GM19193 (cell line): Measurements from ENCODE around the gene LYRM9.

ENCODE experiments used
- POLR2A ChIP-seq: IDR thresholded peaks from 4 replicates; pipeline ENCODE4 v1.6.1; 2011; ENCODE audit not compliant: insufficient read depth, insufficient read length; ENCODE audit errors: extremely low read depth

The LYRM9 gene

DNA sequence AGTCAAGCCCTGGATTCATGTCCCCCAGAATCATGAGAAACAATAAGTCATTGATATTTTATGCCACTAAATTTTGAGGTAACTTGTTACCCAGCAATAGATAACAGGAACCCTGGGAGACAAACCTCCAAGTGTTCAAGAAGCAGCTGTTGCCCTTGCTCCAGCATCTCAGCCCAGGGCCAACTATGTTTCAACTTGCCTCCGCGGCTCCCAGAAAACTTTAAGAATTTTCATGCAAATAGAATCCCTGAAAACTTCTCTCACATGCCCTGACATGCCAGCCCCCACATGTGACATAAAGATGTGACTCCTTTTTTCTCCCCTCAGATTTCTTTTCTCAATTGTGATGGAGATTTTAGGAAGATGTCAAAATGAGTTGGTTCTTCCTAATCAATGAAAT lies 22.8 kb downstream of the LYRM9 start:
- TF ChIP-seq POLR2A: no peak

- no peak for TF ChIP-seq POLR2A
These were observed 24.6 kb downstream of the LYRM9 start for GRCh38 chr17:27868565-27868964.

DNA sequence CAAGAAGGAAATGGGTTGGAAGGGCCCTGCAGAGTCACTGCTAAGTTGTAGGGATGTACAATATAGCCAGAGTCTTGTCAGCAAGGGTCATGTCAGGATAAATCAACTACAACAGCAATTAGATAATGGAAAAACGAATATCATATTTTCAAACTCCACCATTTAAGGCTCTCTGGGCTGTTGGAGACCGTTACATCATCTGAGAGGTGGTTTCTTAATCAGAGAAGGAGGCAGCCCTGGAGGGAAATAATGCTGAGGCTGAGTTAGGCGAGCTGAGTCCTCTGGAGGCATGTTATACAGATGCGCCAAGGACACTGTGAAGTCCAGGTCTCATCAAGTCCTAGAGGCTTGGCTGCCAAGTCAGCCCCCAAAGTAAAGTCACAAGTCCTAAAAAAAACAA lies 30.3 kb downstream of the LYRM9 start:
- no peak for TF ChIP-seq POLR2A

- TF ChIP-seq POLR2A: no peak
These were observed 31.2 kb downstream of the LYRM9 start for GRCh38 chr17:27862004-27862403.

- TF ChIP-seq POLR2A: no peak
These were observed 32.0 kb downstream of the LYRM9 start for GRCh38 chr17:27860971-27861664.

- TF ChIP-seq POLR2A: no peak
These were observed 34.4 kb downstream of the LYRM9 start for GRCh38 chr17:27858621-27859305.

GRCh38 chr17:27856676-27857432 lies 36.3 kb downstream of the LYRM9 start:
- no peak for TF ChIP-seq POLR2A

DNA sequence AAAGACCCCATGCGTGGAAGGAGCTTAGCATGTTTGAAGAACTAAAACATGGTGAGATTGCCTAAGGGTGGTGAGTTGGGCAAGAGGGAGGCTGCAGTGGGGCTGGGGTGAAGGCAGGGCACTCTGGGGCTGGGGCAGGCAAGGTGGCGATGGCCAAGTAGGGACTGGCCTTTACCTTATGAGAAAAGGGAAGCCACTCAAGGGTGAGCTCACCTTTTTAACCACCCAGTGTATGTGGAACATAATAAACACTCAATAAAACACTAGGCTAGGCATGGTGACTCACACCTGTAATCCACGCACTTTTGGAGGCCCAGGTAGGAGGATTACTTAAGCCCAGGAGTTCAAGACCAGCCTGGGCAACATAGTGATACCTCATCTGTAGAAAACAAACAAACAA lies 37.7 kb downstream of the LYRM9 start:
- TF ChIP-seq POLR2A: no peak

- no peak for TF ChIP-seq POLR2A
These were observed 39.0 kb downstream of the LYRM9 start for GRCh38 chr17:27854163-27854562.

- no peak for TF ChIP-seq POLR2A
These were observed 40.1 kb downstream of the LYRM9 start for GRCh38 chr17:27853091-27853490.

GRCh38 chr17:27849474-27850185 lies 43.5 kb downstream of the LYRM9 start:
- TF ChIP-seq POLR2A: no peak

DNA sequence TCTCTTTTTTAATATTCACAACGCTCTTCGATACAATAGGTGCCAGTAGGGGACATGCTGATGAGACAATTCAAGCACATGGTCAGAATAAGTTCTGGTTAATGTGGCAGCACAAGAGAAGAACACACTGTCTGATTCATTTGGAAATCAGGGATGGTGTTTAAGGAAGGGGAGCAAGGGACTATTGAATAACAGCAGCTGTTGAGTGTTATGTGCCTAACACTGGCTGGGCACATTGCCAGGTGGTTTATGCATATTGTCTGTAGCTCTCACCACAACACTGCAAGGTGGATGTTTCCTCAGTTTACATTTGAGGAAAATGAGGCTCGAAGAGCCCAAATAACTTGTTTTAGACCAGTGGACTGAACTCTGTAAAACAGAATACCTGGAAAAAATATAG lies 44.2 kb downstream of the LYRM9 start:
- no peak for TF ChIP-seq POLR2A

GRCh38 chr17:27846042-27846655 lies 47.0 kb downstream of the LYRM9 start:
- no peak for TF ChIP-seq POLR2A

DNA sequence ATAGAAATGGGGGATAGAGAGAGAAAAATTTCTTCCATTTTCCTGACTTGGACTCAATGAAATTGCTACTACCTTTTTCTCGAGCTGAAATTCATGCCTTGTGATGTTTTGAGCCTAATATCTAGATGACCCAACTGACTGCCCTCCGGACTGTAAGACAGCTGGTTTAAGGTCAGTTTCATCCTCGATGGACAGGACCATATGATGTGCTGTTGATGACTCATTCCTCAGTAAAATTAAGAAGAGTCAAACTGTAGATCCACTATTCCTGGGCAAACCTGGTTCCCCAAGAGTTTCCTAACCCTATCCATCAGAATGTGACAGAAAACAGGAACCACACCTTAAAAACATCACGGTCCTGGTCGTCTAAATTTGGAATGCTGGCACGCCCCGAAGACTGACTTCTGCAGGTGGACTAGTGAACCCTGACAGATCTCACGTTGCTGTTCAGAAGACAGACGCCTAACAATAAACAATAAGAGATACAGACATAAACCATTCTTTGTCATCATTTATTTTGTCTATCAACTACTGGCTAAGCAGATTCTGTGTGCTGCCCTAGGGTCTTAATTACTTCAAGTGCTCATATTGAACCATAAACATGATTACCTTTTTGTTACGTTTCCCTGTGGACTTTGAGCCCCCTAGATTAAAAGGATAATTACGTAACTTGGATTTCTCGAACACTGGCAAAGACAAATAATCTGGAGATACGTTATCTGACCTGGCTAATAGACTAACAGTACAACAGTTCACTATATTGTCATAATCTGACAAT lies 47.7 kb downstream of the LYRM9 start:
- TF ChIP-seq POLR2A: no peak
